ENCODE measurements around the gene LHFPL2. TPM values are rescaled to one million over a fixed set of nuclear protein-coding genes. Genes with fewer than 3 reads are reported as not detected.

The LHFPL2 gene
- polyA plus RNA-seq, 1 donor, result 39.6 TPM

DNA sequence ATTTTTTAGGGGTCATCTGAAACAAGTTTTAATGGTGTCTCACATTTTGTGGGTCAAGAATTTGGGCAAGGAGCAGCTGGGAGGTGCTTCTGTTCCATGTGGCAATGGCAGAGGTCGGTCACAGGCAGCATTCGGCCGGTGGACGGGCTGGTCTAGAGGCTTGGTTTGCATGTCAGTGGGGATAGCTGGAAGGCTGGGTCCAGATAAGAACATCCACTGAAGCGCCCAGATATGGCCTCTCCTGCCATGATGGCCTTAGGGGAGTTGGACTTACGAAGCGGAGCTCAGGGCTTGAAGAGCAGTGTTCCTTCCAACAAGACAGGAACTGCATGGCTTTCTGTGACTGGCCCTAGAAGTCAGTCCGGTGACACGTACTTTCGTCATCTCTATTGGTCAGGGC, 30.3 kb downstream of the LHFPL2 start:
- no peak for DNase-seq

DNA sequence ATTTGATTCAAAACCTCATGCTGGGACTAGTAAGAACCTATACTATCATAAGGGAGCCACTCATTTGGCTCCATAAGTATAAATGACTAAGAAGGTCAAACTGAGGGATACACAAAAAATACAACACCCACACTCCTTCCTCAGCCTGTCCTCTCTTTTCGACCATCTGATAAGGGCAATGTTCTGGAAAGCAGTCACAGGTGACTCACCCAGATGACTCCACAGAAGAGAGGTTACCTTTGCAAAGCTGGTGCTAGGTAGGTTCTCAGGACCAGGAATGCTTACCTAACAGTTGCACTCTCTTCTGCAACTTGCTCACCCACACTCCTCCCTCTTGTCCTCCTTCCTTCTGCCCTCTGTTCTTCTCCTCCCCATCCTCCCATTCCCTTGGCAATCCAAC, 32.9 kb downstream of the LHFPL2 start:
- no peak for DNase-seq

DNA sequence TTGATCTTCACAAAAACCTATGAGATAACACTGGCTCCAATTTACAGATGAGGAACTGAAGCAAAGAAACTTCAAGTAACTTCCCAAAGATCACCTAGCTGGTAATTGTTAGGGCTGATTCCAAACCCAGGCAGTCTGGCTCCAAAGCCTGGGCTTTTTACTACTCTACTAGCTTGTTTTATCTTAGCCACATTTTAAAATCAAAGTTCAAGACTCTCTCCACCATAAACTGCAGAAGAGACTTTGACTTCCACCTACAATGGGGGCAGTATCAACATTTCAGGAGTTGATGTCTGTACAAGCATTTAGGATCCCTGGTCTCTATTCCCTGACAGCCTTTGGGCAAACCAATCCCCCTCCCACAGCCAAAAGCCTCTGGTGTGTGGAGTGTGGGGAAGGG, 33.8 kb downstream of the LHFPL2 start:
- DNase-seq, result no peak

DNA sequence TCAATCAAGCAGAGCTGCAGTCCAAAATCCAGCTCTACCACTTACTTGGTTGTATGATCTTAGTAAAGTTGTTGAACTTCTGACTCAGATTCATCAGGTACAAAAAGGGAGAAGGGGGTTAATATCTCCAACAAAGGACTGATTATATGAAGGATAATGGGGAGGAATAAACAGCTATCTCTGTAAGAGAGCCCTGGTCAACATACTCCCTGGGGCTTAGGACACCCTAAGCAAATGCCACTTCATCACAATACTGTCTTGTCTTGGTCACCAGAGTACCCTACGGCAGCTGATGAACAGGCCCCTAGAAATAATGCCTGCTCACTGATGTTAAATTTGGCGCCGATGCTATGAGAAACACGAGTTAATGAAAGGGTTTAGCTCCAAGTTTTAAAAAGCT, 34.8 kb downstream of the LHFPL2 start:
- DNase-seq, result no peak

DNA sequence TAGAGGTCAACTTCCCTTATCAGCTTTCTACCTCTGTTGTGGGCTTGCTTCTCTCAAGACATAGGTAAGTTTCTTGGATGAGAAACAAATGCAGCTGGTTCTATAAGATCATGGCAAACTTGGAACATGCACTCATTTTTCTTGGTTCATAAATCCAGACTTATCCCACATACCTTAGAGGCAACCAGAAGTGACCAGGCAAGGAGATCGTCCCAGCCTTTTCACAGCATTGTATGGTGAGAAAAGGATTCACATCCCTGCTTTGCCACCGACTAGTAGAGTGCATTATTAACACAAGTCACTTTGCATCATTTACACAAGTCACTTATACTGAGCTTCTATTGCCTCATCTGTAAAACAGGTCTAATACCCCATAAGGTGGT, 35.4 kb downstream of the LHFPL2 start:
- no peak for DNase-seq

DNA sequence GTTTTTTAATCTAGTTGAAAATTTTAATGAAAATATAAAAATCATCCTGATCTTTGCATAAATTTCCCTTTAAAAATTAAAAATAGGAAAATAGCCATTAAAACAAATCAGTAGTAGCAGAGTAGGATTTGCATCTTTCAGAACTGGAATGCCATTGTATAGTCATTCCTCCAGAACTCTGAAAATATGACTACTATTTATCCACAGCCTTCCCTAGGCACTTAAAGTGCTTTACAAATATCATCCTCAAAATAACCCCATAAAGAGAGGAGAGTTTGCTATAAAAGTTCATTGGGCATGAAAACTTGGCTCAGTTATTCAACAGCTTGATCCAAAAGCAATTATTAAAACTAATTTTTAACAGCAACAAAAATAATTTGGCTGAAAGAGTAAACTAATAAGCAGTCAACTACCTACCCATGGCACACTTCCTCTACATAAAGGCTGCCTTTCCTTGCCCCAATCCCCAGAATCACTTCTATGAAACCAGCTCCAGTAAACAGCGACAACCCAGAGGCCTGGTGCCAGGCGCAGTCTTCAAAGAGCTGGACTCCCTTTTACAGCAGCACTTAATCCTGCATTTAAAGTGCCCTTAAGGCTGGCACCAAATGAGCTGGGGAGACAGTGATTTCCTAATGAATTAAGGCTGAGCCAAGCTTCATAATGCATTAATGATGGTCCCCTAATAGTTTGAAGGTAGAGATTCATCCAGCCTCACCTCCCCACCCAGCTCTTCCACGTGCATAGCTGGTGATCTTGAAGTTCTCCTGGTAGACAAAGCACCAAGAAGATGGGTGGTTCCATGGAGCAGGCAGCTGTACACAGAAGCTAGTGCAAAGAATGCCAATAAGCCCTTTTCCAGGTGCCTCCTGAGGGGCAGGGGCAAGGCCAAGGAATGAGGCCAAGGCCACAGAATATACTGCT, 36.1 kb downstream of the LHFPL2 start:
- no peak for DNase-seq

DNA sequence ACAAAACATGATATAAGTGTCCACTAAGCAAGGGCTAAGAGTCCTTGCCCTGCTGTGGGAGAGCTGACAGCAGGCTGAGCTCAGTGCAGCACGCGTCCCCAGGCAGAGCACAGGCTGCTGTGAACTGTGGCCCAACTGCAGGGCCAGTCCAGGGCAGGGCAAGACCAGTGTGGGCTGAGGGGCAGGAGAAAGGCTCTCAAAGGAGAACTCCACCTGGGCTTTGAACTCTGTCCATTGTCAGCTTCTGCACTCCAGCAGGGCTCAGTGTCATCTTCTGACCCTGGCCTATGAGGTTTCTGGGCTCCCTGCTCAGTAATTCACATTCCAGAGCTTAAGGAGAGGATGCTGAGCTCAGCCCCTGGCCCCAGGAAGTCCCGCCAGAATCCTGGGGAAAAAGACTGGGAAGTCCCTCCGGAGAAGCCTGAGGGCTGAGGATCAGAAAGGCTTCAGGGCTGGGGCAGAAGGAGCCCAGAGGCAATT, 37.4 kb downstream of the LHFPL2 start:
- no peak for DNase-seq

DNA sequence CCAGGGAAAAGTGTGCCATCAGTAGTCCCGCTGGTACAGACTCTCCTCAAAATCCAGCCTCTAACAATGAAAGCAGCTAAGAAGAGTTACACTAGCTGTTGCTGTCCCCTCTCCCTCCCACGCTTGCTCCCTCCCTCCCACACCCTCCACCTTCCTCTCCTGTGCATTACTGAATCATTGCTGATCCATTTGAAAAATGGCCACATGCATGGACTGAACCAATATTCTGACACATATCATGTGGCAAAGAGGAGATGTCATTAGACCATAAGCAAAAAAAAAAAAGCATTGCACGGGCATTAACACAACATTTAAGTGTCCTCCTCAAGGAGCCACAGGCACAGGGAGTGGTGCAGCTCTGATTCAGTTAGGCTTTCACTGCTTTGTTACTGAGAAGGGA, 37.9 kb downstream of the LHFPL2 start:
- no peak for DNase-seq

DNA sequence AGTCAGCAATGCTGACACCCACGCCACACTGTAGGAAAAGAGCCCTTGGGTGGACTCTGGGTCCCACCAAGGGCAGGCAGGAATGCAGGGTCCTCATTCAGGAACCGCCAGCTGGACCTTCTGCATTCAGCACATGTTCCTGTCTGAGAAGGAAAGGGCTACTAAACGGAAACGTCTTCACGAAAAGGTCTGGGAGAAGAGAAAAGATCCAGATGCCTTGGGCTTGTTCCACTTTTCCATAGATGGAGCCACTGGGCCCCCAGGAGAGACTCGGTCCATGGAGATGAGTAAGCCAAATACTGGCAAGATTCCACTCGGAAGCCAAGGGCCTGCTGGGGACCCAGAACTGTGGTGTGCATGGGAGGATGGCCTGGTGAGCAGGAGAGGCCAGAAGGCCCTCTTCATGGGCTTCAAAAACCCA, 38.4 kb downstream of the LHFPL2 start:
- DNase-seq, result no peak

DNA sequence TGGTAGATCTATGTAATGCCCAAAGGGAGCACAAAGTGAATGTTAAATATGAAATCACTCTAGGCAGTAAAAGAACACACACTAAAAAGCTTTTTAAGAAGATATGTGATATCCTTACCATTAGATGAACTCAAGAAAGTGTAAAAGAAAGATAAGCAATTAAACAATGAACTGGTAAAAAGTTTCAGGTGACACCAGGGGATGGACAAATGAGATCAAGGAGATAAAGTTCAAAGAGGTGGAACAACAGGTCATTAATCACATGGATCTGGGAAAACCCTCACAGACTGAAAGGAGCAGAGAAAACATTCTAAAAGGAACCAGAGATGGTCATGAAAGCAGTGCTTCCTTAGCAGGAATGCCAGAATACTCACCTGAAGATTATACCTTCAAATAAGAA, 40.7 kb downstream of the LHFPL2 start:
- DNase-seq, result no peak

DNA sequence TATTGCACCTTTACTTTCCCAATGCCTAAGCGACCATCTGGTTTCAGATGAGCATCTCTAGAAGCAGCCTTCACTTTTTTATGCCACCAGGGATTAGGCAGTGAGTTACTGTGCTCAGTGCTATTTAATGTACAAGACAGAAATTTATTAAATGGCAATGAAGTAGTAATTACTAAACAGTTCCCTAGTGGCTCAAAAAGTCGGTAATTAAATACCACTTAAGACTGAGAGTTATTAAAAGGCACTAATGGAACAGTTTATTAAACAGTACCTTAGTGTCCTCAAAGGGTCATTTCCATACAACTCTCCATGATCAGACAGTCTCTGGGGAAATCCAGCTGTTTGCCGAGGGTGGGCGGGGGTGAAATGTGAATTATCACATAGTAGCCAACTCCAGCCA, 42.3 kb downstream of the LHFPL2 start:
- DNase-seq, result no peak

DNA sequence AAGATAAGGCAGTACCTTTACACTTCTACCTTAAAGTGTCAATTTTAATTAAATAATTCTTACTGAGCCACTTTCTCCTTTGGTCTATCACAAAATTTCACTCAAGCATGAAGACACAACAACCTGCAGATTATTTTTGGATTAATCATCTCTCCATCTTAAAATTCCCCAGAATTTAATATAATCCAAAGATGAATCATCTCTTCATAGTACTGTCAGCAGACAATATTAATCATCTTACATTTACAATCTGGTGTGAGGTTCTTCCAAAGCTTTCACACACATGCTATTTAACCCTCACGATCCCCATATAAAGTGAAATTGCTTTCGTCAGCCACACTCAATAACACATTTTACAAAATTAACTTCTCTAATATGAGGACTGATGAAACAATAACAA, 43.0 kb downstream of the LHFPL2 start:
- DNase-seq, result no peak

DNA sequence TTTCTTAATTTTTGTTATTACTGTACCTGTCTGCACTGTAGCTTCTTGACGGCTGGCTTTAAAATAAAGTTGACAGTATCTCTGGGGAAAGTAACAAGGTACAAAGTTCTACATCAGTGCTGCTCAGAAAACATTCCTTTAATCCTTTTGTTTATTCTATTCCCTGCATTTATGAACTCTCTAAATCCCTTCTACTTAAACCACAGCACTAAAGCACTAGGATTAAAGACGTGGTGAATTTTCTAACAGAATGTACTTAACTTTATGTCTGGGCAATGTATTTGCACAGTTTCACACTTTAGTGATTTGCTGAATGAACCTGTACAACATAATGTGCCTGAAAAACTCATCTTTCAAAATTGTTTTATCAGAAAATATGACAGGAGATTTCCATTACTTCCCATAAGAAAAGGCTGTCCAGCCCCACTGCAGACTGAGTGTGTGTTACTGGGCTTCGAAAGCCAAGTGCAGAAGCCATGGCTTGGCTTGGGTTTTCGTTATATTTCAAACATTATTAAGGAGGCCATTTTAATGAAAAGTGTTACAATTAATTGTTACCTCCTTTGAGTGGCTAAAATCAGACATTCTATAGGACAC, 43.8 kb downstream of the LHFPL2 start:
- DNase-seq, result no peak

DNA sequence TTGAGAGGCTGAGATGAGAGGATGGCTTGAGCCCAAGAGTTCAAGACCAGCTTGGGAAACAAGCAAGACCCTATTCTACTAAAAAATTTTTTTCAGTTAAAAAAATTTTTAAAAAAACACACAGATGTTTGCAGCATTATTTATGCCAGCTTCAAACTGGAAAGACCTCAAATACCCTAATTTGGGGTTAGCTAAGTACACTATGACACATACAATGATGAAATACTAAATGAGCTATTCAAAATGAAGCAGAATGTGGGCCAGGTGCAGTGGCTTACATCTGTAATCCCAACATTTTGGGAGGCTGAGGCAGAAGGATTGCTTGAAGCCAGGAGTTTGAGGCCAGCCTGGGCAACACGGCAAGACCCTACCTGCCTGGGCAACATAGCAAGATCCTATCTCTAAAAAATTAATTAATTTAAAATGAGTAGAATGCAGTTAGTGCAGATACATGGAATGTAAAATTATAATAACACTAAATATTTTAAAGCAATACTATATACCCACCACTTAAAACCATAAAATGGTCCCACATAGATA, 44.9 kb downstream of the LHFPL2 start:
- no peak for DNase-seq

DNA sequence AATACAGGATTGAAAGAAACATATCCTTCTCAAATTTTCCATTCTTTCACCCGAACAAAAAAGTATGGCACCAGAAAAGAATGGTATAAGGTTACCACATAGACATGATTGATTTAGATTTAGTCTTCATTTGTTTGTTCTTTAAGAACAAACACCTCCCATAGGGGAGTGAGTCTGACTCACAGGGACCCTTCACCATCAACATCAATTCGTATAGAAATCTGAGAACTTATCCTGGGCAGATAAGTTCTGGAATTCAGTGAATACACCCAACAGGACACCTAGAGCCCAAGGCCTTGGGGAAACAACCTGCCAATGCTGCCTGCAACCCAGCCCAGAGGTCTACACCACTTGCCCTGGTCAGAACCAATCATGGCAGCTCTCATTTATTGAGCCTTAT, 46.2 kb downstream of the LHFPL2 start:
- no peak for DNase-seq

DNA sequence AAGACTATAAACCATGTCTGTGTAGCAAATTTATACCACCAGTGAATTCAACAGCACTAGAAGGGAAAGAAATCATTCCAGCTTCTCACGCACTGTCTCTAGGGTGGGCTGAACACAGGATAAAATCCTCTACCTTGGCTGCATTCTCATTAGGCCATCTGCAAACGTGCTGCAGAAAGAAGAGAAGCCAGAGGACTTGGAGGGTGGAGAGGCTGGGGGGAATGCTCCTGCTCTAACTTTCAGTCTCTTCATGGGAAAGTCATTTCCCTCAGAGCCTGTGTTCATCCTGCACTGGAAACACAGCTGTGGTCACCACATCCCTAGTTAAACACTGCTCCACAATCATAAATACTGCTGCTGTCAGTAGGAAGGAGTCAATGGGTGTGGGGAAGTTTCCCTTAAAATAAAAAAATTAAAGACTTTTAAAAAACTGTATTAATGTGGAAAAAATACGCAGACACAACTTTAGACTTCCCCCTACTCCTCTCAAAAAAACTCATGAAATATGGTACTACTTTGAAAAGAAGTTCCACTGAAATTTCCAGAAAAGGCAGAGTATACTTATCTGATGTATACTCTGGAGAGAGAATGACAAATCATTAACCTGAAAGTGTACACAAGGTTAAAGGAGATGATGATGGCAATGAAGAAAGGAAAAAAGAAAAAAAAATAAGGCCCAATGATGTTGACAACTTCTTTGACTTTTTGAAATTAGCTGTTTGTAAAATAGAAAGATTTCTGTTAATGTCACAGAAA, 46.8 kb downstream of the LHFPL2 start:
- peak; percentile 79 for DNase-seq

DNA sequence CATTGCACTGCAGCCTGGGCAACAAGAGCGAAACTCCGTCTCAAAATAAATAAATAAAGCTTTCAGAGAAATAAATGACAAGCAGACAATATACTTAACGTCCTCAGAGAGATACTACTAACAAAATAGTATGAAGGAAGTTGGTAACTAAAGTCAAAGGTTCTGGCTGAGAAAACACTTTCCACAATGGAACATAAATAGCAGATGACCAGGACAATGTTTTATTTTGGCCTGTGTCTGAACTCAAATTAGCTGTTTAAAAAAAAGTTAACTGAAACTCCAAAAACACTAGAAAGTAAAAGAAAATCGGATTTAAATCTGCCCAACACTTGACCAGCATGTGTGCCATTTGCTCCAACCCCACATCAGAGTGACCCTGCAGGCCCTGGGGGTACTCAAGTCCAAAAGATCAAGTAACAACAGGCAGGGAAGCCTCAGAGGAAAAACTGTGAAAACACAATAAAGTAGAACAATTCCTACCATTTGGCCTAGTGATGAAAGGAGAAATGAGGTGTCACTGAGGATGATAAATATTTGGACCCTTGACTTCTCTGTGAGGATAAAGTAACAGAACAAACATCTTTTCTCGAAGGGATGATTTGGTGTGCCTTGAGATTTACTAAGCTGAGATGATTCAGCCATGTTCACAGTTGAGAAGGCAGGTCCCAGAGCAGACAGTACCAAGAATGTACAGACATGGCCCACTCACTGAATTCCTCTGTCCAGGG, 47.7 kb downstream of the LHFPL2 start:
- DNase-seq, result no peak

DNA sequence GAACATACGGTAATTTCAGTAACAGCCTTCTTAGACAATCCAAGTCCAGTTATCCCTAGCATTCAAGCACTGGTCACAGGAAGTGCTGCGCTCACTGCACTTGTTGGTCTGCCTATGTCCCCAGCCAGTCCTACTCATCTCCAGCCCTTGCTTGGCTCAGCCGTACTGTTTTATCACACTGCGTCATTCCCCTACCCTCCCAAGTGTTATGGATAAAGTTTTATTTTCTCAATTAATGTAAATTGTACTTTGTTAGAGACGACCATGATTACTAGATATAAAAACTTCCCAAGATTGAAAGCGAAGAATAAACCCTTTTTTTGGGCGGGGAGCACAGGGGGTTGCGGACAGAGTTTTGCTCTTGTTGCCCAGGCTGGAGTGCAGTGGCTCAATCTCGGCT, 49.6 kb downstream of the LHFPL2 start:
- DNase-seq, result no peak

DNA sequence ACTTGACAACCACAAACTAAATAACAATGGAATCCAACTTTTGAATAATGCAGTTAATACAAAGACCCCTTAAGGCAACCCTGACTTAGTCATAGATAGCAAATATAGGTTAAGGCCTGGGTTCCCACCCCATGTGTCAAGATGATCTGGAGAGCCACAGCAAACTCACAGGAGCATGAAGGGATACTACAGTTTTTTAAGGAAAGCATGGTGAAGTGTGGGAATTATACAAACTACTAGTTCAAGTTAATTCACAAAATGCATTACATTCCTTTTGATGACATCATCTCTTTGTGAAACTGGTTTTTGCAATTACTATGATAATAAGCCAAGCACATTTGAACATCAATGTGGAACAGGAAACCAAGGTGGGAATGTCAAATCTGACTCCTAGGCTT, 50.6 kb downstream of the LHFPL2 start:
- DNase-seq, result no peak

DNA sequence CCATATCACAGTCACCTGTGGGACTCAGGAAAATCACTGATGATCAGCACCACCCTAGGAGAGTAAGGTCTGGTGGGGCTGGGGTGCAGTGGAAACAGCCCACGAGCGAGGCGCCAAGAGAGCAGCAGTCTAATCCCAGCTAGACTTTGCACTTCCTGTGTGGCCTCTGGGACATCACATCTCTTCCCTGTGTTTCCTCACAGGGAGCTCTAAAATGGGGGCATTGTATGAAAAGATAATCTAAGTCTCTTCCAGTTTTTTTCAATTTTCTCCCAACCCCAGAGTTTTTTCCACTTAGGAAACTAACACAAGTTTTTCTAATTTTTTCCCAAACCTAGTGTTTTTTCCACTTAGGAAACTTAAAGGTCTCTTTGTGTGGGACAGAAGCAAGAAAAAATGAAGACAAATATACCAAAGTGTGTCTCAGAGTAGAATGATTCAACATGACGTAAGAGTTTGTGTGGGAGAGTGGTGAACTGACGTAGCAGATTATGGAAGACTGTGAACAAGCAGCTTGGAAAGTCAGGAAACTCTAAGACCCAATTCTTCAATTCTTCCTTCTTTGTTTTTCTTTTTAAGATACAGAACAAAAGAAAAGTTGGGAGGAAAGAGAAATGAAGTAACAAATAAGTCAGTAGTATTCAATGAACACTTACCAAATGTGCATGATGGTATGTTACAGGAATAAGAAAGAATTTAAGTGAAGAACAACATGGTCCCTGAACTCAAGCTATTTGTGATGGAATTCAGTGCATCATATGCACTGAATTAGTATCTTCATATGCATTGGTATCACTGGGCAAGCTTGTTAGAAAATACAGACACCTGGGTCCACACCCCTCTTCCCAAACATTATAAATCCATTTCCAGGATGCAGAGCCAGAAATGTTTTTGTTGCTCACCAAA, 51.3 kb downstream of the LHFPL2 start:
- no peak for DNase-seq

DNA sequence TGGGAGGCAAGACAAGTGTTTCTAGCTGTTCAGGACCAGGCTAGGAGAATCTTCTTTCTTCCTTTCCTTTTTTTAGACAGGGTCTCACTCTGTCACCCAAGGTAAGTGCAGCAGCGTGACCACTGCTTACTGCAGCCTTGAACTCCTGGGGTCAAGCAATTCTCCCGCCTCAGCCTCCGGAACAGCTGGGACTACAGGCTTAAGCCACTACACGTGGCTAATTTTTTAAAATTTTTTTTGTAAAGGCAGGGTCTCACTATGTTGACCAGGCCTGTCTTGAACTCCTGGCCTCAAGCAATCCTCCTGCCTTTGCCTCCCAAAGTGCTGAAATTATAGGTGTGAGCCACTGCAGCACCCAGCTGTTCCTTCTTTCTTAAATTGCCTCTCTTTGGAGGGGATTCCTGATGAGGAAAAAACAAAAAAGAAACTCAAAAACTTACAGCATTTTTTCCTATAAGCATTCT, 53.1 kb downstream of the LHFPL2 start:
- no peak for DNase-seq

Data from hindlimb muscle (tissue), 1 donor.